Measurements from ENCODE around the gene SH3RF3.

DNA sequence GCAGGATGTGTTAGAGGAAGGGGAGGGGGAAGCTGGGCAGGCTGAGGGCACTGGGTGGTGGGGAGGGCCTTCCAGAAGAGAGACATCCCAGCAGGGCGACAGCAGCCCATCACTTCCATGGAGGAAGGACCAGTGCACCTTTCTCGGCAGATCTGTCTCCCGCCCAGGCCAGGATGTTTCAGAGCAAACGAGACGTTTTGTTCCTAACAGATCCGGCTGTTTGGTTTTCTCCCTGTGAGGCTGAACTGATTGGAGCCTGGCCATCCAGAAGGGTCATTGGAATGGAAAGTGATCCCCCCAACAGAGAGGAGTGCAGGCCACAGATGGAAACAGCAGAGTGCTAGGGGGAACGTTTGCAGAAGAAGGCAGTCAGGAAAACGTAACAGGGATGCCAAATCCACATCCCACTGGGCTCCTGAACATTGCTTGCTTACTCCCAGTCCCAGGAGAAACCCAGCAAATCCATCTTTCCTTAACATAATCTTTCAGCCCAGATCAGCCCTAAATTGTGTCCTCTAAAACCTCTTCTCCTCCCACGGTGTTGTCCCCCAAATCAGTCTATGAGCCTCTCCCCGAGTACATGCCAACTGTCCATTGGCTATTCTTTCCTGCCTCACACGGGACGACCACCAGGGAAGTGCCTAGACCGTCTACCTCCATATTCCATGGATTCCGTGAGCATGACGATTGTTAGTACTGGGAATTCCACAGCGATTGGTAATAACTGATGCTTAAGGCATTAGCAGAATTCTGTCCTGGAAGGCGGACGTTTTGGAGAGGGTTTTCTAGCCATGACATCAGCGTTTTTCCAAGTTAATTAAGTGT lies 357.9 kb downstream of the SH3RF3 start:
- TF ChIP-seq CTCF (IDR thresholded peaks at IDR 0.05 in 2 of 3, conservative IDR thresholded peaks at IDR 0.05 in 1 of 3; ENCODE audit: control insufficient read depth in 2 of 3, extremely low read depth in 1 of 3, insufficient read depth in 1 of 3, low read depth in 3 of 3, low read length in 3 of 3) (no peak), TCF12 (IDR thresholded peaks at IDR 0.05; ENCODE audit: low read depth, low read length) (no peak), SREBF2 (IDR thresholded peaks at IDR 0.05; ENCODE audit: low read length) (no peak), RB1 (IDR thresholded peaks at IDR 0.05; ENCODE audit: borderline replicate concordance) (no peak), ESRRA (IDR thresholded peaks at IDR 0.05; ENCODE audit: low read length) (no peak), CREB1 (IDR thresholded peaks at IDR 0.05; ENCODE audit: low read depth) (no peak), MTA3 (IDR thresholded peaks at IDR 0.05; ENCODE audit: borderline replicate concordance, low read length) (no peak), CBX5 (IDR thresholded peaks at IDR 0.05; ENCODE audit: low read depth) (no peak), RFX5 (IDR thresholded peaks at IDR 0.05; ENCODE audit: low read depth, low read length) (no peak), EP300 (IDR thresholded peaks at IDR 0.05; ENCODE audit: borderline replicate concordance in 1 of 2, control insufficient read depth in 1 of 2, low read depth in 2 of 2, low read length in 2 of 2) (no peak), SMAD1 (IDR thresholded peaks at IDR 0.05; ENCODE audit: low read depth, partially characterized antibody) (no peak)

All from GM12878 (cell line).